Measurements from ENCODE around the gene TMEM52B.

DNA sequence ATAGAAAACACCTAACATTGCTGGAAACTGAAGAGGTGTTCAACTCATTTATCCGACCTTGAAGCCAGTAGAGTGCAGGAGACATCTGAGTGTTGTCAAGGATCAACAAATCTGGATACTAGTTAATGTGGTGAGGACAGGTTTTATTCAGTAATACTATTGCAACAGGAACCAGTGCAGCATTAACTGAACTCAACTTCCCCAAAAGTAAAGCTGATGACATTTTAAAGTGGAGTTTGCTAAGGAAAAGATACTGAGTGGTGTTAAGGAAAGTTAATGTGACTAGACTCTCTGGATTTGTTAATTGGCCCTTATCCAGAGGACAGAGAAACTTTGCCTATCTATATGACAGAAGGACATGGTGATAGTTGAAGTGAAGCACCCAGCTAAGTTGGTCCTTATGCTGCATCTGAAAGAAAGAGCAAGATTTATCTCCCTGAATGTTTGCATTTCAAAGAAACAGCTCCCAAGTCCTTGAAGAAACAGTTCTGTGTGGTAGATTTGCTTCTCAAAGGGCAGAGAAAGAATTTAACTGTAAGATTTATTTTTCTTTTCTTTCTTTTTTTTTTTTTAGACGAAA is 47.6 kb upstream of the TMEM52B start:
- TF ChIP-seq POLR2A (IDR thresholded peaks at IDR 0.05) (no peak), CTCF (IDR thresholded peaks at IDR 0.05) (no peak)
